H1 (cell line): ENCODE data around the gene APBB3. TPM values are rescaled to one million over a fixed set of nuclear protein-coding genes. Genes with fewer than 3 reads are reported as not detected.

Source experiments
- CHD2 ChIP-seq: IDR thresholded peaks from 2 replicates; pipeline ENCODE4 v1.6.1; 2012; ENCODE audit warnings: low read length, improper control_type of control experiment
- CHD7 ChIP-seq: fragments of 300-600 bp; sonication (generic); IDR thresholded peaks from 2 replicates; pipeline ENCODE4 v1.7.1; 2012; ENCODE audit warnings: low read length, moderate library complexity, mild to moderate bottlenecking, inconsistent platforms; ENCODE audit not compliant: insufficient replicate concordance
- polyA plus RNA-seq, 7 experiments: library from polyadenylated mRNA; depleted of rRNA in 3 of 7; stranded (reverse) in 5 of 7; unstranded in 2 of 7; fragments of >200 nt in 5 of 7; fragments of 200-250 nt in 2 of 7; gene quantifications; 1 replicate in 5 of 7; 2 replicates in 1 of 7; 4 replicates in 1 of 7; pipeline versions ENCODE4 v1.2.1 to v1.2.3, GENCODE V29; 2011 to 2013; ENCODE audit warnings: missing spikeins in 2 of 7, mixed read lengths in 2 of 7
- total RNA-seq: library from RNA; stranded (reverse); fragmentation: NEBNext Ultra II Directional; extraction: Animal tissue kit (Norgen Biotek cat#: 25700); gene quantifications from 2 replicates; pipeline ENCODE4 v1.2.1, GENCODE V29; 2021

Gene APBB3
- total and polyA plus RNA-seq, 2 of the 8 experiments (the other 6 are each of a cell fraction or from before 2014, with no cell fraction given) = 16.0 to 21.9 TPM

GRCh38 chr5:140587495-140587894 lies 23.1 kb upstream of the APBB3 start (continued):
- TF ChIP-seq CHD7 (no peak), CHD2 (no peak)
- TF ChIP-seq, all 59 proteins: peak for 0
